Lung (tissue), 16 donors: ENCODE data around the gene CRTAP. TPM values are rescaled to one million over a fixed set of nuclear protein-coding genes. Genes with fewer than 3 reads are reported as not detected.
"Not testable (repeated sequence)": the region's sequence is repeated elsewhere in the genome, so short reads cannot be mapped to it uniquely, and the experiment has no call there.

ENCODE experiments used
- ATAC-seq: fragments of 200-7000 bp; cut with Tn5 transposase; one replicate; pipeline ENCODE4 v1.9.1; 2020; ENCODE audit warnings: moderate number of reproducible peaks; ENCODE audit not compliant: insufficient read depth, low FRiP score
- DNase-seq, 3 donors: peaks; one replicate each; pipeline ENCODE4 v3.0.0-alpha.2; 2013 to 2017
- H3K27ac ChIP-seq, 2 donors: one replicate each; pipeline ENCODE4 v1.5.1; 2013; ENCODE audit warnings: mild to moderate bottlenecking in 2 of 2, moderate library complexity in 2 of 2, control low read depth in 1 of 2, inconsistent platforms in 1 of 2, low read depth in 1 of 2, low read length in 1 of 2
- H3K27me3 ChIP-seq, 3 donors: one replicate each; pipeline ENCODE4 v1.5.1; 2013; ENCODE audit warnings: low read length in 2 of 3; ENCODE audit not compliant: control insufficient read depth in 3 of 3, insufficient read depth in 3 of 3
- H3K36me3 ChIP-seq, 4 donors: one replicate each; pipeline ENCODE4 v1.5.1; 2013; ENCODE audit warnings: low read length in 4 of 4, mild to moderate bottlenecking in 1 of 4, moderate library complexity in 1 of 4; ENCODE audit not compliant: control insufficient read depth in 4 of 4, insufficient read depth in 4 of 4
- H3K4me1 ChIP-seq, 5 donors: one replicate each; pipeline ENCODE4 v1.5.1; 2013; ENCODE audit warnings: low read length in 5 of 5, mild to moderate bottlenecking in 2 of 5, moderate library complexity in 1 of 5; ENCODE audit not compliant: control insufficient read depth in 5 of 5, insufficient read depth in 5 of 5
- H3K4me3 ChIP-seq: one replicate; pipeline ENCODE4 v1.5.1; 2013; ENCODE audit warnings: mild to moderate bottlenecking, control low read depth, moderate library complexity
- H3K9ac ChIP-seq, 2 donors: one replicate each; pipeline ENCODE4 v1.5.1; 2013; ENCODE audit warnings: low read length in 2 of 2, control low read depth in 1 of 2; ENCODE audit not compliant: insufficient read depth in 1 of 2
- H3K9me3 ChIP-seq, 4 donors: one replicate each; pipeline ENCODE4 v1.5.1; 2013; ENCODE audit warnings: low read length in 3 of 4, mild to moderate bottlenecking in 1 of 4, moderate library complexity in 1 of 4; ENCODE audit not compliant: control insufficient read depth in 4 of 4, insufficient read depth in 3 of 4
- CTCF ChIP-seq: IDR thresholded peaks from 2 replicates; pipeline ENCODE4 v1.5.1; 2012; ENCODE audit warnings: mild to moderate bottlenecking; ENCODE audit errors: control extremely low read depth, extremely low read depth
- WGBS, 2 donors: extraction: QIAGEN DNeasy Blood & Tissue Kit; methylation state at CpG; one replicate each; pipeline ENCODE4 v1.1.7; 2013; 5-methylcytosine and 5-hydroxymethylcytosine counted together
- long read RNA-seq, 5 donors: transcript quantifications; one replicate each; lab custom pipeline, GENCODE V29; 2026
- polyA plus RNA-seq, 2 donors: library from polyadenylated mRNA; stranded (reverse); fragments of 200-250 nt; gene quantifications; one replicate each; pipeline ENCODE4 v1.2.1, GENCODE V29; 2013
- total RNA-seq, 2 donors: library from RNA; depleted of rRNA in 1 of 2; stranded (reverse); fragments of >200 nt in 1 of 2; gene quantifications; one replicate each; pipeline ENCODE4 v1.2.1, GENCODE V29; 2014 to 2021
- donor health status: control.
- donor health status: control.
- donor health status: Bipolar disorder and iron deficiency.
- donor health status: healthy.
- donor health status: DM: yes; HTN: yes; CAD: no.

Gene CRTAP
- 100 to 1,000 TPM; 180 to 233 TPM for total RNA-seq
- polyA plus RNA-seq: 100 to 1,000 TPM in 1 of 2 donors, 10 to 100 TPM in 1; 78.4 to 105 TPM
- long read RNA-seq, donor 1, full-length matches to known transcripts: 43 of 75 reads
- long read RNA-seq, donor 1, partial matches to known transcripts: 21 of 75 reads
- long read RNA-seq, donor 1, other reads (novel, unspliced or antisense): 11 of 75 reads
- long read RNA-seq, donor 2, full-length matches to known transcripts: 12 of 12 reads
- long read RNA-seq, donor 2, partial matches to known transcripts: 0 of 12 reads
- long read RNA-seq, donor 2, other reads (novel, unspliced or antisense): 0 of 12 reads
- long read RNA-seq, donor 3, full-length matches to known transcripts: 18 of 62 reads
- long read RNA-seq, donor 3, partial matches to known transcripts: 44 of 62 reads
- long read RNA-seq, donor 3, other reads (novel, unspliced or antisense): 0 of 62 reads
- long read RNA-seq, donor 4, full-length matches to known transcripts: 9 of 52 reads
- long read RNA-seq, donor 4, partial matches to known transcripts: 43 of 52 reads
- long read RNA-seq, donor 4, other reads (novel, unspliced or antisense): 0 of 52 reads
- long read RNA-seq, donor 5, full-length matches to known transcripts: 38 of 82 reads
- long read RNA-seq, donor 5, partial matches to known transcripts: 27 of 82 reads
- long read RNA-seq, donor 5, other reads (novel, unspliced or antisense): 17 of 82 reads

GRCh38 chr3:33113772-33114621 lies at the start of gene CRTAP:
Gene CRTAP, plus strand, starts transcription at chr3:33114014. Its CDS starts 64 bp downstream, at chr3:33114078.
- TF ChIP-seq CTCF: no peak
- H3K4me1 ChIP-seq: peaks cover 0 to 22% (median 0%) of the 10 kb centered on the region in 5 donors
- peak within 1 kb of the TSS; percentile 86 to 96 for H3K27ac ChIP-seq
- ATAC-seq: peak; percentile 90
- peak within 1 kb of the TSS; percentile 82 for H3K9ac ChIP-seq
- H3K9me3 ChIP-seq: no peaks in the 10 kb centered on the region
- 0% methylated on average over 85 to 98 of the region's 98 CpGs for WGBS, 2 donors
- peak; percentile 95 to 98 (median 98) for DNase-seq
- no peaks in the 10 kb centered on the region for H3K27me3 ChIP-seq
- H3K36me3 ChIP-seq: peaks cover 0 to 3% (median 0%) of the 10 kb centered on the region in 4 donors
- peak within 1 kb of the TSS; percentile 83 for H3K4me3 ChIP-seq

GRCh38 chr3:33064929-33065328 lies 48.9 kb upstream of the CRTAP start:
- no peak for TF ChIP-seq CTCF
- Histone ChIP-seq H3K4me3 (no peak overlapping the region), H3K4me1 (peaks cover 0 to 3% (median 0%) of the 10 kb centered on the region in 5 donors), H3K27ac (no peak overlapping the region), H3K9me3 (peaks cover 0 to 1% (median 0%) of the 10 kb centered on the region in 4 donors), H3K9ac (no peak overlapping the region), H3K27me3 (no peaks in the 10 kb centered on the region), H3K36me3 (peaks cover 9 to 26% (median 16%) of the 10 kb centered on the region in 4 donors)
- 90 to 94% methylated on average over 2 of the region's 2 CpGs for WGBS, 2 donors
- DNase-seq (no peak), ATAC-seq (no peak)

- H3K9ac ChIP-seq: no peak overlapping the region
- peaks cover 0 to 1% (median 0%) of the 10 kb centered on the region in 4 donors for H3K9me3 ChIP-seq
- DNase-seq (peak in 2 of 3 donors; percentile 13 to 20), ATAC-seq (no peak)
- no peak overlapping the region for H3K4me3 ChIP-seq
- TF ChIP-seq CTCF: no peak
- peaks cover 0 to 3% (median 0%) of the 10 kb centered on the region in 5 donors for H3K4me1 ChIP-seq
- H3K27ac ChIP-seq: no peak overlapping the region
- H3K36me3 ChIP-seq: peaks cover 10 to 28% (median 16%) of the 10 kb centered on the region in 4 donors
- 77 to 81% methylated on average over 3 of the region's 3 CpGs for WGBS, 2 donors
- no peaks in the 10 kb centered on the region for H3K27me3 ChIP-seq
These were observed 46.3 kb upstream of the CRTAP start for GRCh38 chr3:33067484-33067883.

GRCh38 chr3:33069862-33070261 lies 44.0 kb upstream of the CRTAP start:
- H3K36me3 ChIP-seq: peaks cover 5 to 18% (median 16%) of the 10 kb centered on the region in 4 donors
- not testable (repeated sequence) for H3K4me1 ChIP-seq, H3K4me3 ChIP-seq, H3K27ac ChIP-seq, ATAC-seq, H3K9me3 ChIP-seq, H3K27me3 ChIP-seq, H3K9ac ChIP-seq
- 35 to 55% methylated on average over 3 of the region's 3 CpGs for WGBS, 2 donors
- peak in 2 of 3 donors; percentile 21 to 40 for DNase-seq
